GM12874 (cell line): ENCODE measurements around the gene MEF2D.

Experiments
- CTCF ChIP-seq: IDR thresholded peaks from 2 replicates; pipeline ENCODE4 v1.5.1; 2011; ENCODE audit warnings: low read depth, mild to moderate bottlenecking, control low read depth, low read length, moderate library complexity; ENCODE audit not compliant: insufficient read depth

The MEF2D gene

GRCh38 chr1:156532374-156532773 lies 31.8 kb upstream of the MEF2D start:
- no peak for TF ChIP-seq CTCF

- no peak for TF ChIP-seq CTCF
Measured at GRCh38 chr1:156530006-156530405, 29.4 kb upstream of the MEF2D start.

GRCh38 chr1:156528875-156529425 lies 28.4 kb upstream of the MEF2D start:
- TF ChIP-seq CTCF, result no peak

- TF ChIP-seq CTCF, result no peak
Measured at GRCh38 chr1:156528231-156528630, 27.7 kb upstream of the MEF2D start.

- TF ChIP-seq CTCF, result no peak
Measured at GRCh38 chr1:156527584-156527983, 27.0 kb upstream of the MEF2D start.

DNA sequence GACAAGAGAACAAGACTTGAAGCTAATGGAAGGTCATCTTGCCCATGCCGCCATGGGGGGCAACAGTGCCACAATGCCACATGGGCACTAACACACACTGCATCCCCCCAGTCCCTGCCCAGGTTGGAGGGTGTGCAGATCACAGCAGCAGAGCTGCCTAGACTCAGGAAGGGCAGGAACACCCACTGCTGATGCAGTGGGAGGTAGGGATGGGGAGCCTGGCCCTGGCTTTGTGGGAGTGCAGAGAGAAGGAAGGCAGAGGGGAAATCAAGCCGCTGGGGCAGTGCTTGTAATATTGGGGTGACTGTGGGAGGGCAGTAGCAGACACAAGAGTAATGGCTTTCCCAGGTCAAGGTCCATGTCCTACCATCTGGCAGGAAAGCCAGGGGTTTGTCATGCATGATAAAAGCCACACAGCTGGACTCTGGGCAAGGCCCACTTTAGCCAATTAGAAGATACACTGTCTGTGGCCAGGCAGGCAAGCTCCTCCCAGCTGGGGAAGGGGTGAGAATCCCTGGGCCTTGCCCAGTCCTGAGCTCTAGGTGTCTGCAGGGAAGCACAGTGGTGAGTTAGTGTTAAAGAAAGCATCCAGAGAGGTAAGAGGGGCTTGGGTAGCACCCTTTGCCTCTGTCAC lies 25.4 kb upstream of the MEF2D start:
- no peak for TF ChIP-seq CTCF

DNA sequence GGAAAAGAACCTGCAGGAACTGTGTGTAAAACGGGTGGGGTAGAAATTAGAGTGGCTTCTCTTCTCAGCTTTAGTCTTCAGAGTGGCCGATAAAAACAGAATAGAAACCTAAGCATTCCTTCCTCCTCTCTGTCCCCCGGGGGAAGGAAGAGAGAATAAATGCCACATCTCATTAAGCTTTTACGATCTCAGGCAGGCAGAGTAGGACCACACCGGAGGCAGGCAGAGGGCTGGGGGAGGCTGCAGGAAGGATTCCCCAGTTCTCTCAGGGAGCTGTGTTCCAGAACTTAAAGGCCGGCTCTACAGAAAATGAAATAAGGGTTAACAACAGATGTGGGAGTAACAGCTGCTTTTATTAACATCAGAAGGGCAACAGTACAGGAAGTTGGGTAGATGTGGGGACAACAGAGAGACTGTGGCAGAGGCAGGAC lies 24.5 kb upstream of the MEF2D start:
- TF ChIP-seq CTCF, result no peak
